GM12875 (cell line): ENCODE measurements around the gene CLDN10.

Source experiments
- H3K4me3 ChIP-seq: one replicate; pipeline ENCODE4 v1.5.1; 2011; ENCODE audit warnings: low read depth, low read length, control low read depth
- CTCF ChIP-seq: IDR thresholded peaks from 2 replicates; pipeline ENCODE4 v1.5.1; 2011; ENCODE audit warnings: low read depth, mild to moderate bottlenecking, control low read depth, inconsistent platforms, low read length, moderate library complexity, borderline replicate concordance; ENCODE audit not compliant: insufficient read depth

The CLDN10 gene

GRCh38 chr13:95605448-95606125 lies 53.1 kb downstream of the CLDN10 start:
- no peak overlapping the region for H3K4me3 ChIP-seq
- TF ChIP-seq CTCF, result no peak

GRCh38 chr13:95607366-95607765 lies 54.8 kb downstream of the CLDN10 start:
- H3K4me3 ChIP-seq, result no peak overlapping the region
- no peak for TF ChIP-seq CTCF

- no peak overlapping the region for H3K4me3 ChIP-seq
- no peak for TF ChIP-seq CTCF
Measured at GRCh38 chr13:95608640-95609323, 56.3 kb downstream of the CLDN10 start.

GRCh38 chr13:95614641-95615245 lies 62.2 kb downstream of the CLDN10 start:
- H3K4me3 ChIP-seq, result no peak overlapping the region
- no peak for TF ChIP-seq CTCF

- H3K4me3 ChIP-seq, result no peak overlapping the region
- no peak for TF ChIP-seq CTCF
Measured at GRCh38 chr13:95615539-95615938, 63.0 kb downstream of the CLDN10 start.

GRCh38 chr13:95620030-95620824 lies 67.7 kb downstream of the CLDN10 start:
- no peak overlapping the region for H3K4me3 ChIP-seq
- no peak for TF ChIP-seq CTCF
